ENCODE measurements around the gene MMP8.

DNA sequence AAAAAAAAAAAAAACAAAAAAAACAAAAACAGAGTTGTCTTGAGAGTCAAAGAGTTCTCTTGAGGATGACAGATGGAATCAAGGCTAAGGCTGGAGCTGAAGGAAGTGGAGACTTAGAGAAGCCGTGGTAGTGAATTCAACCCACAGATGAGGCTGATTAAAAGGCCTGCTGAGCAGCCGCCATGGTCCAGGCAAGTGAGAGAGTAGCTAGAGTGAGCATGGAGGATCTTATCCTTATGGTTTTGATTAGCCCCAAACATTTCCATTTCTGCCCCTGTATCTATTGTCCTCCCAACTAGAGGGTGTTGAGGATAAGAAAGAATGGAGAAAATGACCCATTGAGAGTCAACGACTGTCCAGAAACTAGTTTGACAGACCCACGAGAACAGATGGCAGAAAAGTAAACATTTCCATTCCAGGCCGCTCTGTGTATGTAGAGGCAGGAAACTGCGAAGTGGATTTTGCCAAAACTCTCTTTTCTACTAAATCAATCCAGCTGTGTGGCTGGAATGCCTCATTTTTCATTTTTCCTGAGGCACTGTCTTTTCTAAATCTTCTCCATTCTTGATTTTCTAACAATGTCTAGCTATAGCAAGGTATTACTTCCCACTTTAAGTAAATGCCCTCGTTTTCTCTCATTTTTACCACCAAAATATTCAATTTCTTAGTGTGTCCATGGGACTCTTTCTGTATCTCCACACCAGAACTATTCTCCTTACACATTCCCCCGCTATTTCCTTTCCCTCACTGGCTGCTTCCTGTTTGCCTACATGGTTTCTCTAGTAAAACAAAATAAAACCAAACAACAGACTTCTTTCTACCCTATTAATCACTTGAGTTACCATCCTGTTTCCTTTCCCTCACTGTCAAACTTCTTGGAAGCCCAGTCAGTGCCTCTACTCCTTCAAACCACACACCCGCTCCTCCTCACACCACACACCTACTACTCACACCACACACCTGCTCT, 5.4 kb upstream of the MMP8 start:
- TF ChIP-seq, protein P1, sequence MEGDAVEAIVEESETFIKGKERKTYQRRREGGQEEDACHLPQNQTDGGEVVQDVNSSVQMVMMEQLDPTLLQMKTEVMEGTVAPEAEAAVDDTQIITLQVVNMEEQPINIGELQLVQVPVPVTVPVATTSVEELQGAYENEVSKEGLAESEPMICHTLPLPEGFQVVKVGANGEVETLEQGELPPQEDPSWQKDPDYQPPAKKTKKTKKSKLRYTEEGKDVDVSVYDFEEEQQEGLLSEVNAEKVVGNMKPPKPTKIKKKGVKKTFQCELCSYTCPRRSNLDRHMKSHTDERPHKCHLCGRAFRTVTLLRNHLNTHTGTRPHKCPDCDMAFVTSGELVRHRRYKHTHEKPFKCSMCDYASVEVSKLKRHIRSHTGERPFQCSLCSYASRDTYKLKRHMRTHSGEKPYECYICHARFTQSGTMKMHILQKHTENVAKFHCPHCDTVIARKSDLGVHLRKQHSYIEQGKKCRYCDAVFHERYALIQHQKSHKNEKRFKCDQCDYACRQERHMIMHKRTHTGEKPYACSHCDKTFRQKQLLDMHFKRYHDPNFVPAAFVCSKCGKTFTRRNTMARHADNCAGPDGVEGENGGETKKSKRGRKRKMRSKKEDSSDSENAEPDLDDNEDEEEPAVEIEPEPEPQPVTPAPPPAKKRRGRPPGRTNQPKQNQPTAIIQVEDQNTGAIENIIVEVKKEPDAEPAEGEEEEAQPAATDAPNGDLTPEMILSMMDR (optimal IDR thresholded peaks at IDR 0.05 in 1 of 3, IDR thresholded peaks at IDR 0.05 in 1 of 3, conservative IDR thresholded peaks at IDR 0.05 in 1 of 3; ENCODE audit: extremely low read depth in 1 of 3, insufficient read depth in 2 of 3, low read length in 3 of 3): no peak
- TF ChIP-seq EZH2 (IDR thresholded peaks at IDR 0.05; ENCODE audit: low read length): no peak
